ENCODE data around the gene PRR36. TPM values are rescaled to one million over a fixed set of nuclear protein-coding genes. Genes with fewer than 3 reads are reported as not detected.
A peak's percentile ranks its signal among the peaks of the same experiment; 100 is the strongest.

PRR36 gene
- polyA plus RNA-seq, 2 of the 4 experiments (the other 2 are of a cell fraction) = 0.04 to 0.35 TPM

DNA sequence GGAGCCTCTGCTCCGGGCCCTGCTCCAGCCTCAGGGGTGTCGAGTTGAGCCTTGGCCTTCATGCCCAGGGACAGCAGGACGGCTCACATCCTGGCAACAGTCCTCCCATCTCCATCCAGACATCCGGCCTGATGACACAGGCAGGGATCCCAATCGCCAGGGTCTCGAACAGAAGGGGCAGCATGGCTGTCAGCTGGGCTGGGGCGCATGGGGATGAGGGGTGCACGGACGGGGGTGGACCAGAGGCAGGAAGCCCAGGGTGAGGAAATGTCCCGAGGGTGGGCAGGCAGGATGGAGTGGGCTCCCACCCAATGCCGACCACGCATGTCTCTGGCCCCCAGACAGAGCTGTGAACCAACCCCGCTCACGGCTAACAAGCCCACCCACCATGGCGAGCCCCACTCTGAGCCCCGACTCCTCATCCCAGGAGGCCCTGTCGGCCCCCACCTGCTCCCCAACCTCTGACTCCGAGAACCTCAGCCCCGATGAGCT lies 28.0 kb downstream of the PRR36 start:
- FAIRE-seq = no peak
- DNase-seq (ENCODE audit: low read depth in 1 of 2, low spot score in 1 of 2) = no peak
- no peaks in the 10 kb centered on the region for H3K9me3 ChIP-seq
- H3K4me2 ChIP-seq = no peak overlapping the region
- ChIA-PET CTCF (interaction anchor here (0.5 kb wide), 1 partner anchor 13 kb away, joined by 3 read pairs; no protein-coding TSS in a partner anchor), POLR2A (no interaction called here)
- WGBS (ENCODE audit: missing lambda C conversion rate) = 70% methylated on average over 9 of the region's 19 CpGs
- TF ChIP-seq MAZ (IDR thresholded peaks at IDR 0.05; ENCODE audit: borderline replicate concordance, low read depth, low read length) (no peak), PHF8 (IDR thresholded peaks at IDR 0.05; ENCODE audit: borderline replicate concordance, low read depth) (no peak), HOXB13 (CRISPR knock-in tag; IDR thresholded peaks at IDR 0.05; ENCODE audit: low read depth) (no peak), ZFP36 (IDR thresholded peaks at IDR 0.05; ENCODE audit: borderline replicate concordance, partially characterized antibody) (no peak), RARB (CRISPR knock-in tag; IDR thresholded peaks at IDR 0.05) (no peak), HEYL (CRISPR knock-in tag; IDR thresholded peaks at IDR 0.05) (no peak)
- TF ChIP-seq, protein P1, sequence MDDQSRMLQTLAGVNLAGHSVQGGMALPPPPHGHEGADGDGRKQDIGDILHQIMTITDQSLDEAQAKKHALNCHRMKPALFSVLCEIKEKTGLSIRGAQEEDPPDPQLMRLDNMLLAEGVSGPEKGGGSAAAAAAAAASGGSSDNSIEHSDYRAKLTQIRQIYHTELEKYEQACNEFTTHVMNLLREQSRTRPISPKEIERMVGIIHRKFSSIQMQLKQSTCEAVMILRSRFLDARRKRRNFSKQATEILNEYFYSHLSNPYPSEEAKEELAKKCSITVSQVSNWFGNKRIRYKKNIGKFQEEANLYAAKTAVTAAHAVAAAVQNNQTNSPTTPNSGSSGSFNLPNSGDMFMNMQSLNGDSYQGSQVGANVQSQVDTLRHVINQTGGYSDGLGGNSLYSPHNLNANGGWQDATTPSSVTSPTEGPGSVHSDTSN (IDR thresholded peaks at IDR 0.05) = no peak
- TF ChIP-seq, protein P2, sequence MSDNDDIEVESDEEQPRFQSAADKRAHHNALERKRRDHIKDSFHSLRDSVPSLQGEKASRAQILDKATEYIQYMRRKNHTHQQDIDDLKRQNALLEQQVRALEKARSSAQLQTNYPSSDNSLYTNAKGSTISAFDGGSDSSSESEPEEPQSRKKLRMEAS (IDR thresholded peaks at IDR 0.05) = no peak
- TF ChIP-seq, protein P3, sequence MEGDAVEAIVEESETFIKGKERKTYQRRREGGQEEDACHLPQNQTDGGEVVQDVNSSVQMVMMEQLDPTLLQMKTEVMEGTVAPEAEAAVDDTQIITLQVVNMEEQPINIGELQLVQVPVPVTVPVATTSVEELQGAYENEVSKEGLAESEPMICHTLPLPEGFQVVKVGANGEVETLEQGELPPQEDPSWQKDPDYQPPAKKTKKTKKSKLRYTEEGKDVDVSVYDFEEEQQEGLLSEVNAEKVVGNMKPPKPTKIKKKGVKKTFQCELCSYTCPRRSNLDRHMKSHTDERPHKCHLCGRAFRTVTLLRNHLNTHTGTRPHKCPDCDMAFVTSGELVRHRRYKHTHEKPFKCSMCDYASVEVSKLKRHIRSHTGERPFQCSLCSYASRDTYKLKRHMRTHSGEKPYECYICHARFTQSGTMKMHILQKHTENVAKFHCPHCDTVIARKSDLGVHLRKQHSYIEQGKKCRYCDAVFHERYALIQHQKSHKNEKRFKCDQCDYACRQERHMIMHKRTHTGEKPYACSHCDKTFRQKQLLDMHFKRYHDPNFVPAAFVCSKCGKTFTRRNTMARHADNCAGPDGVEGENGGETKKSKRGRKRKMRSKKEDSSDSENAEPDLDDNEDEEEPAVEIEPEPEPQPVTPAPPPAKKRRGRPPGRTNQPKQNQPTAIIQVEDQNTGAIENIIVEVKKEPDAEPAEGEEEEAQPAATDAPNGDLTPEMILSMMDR (IDR thresholded peaks at IDR 0.05) = no peak
- TF ChIP-seq, protein P4, sequence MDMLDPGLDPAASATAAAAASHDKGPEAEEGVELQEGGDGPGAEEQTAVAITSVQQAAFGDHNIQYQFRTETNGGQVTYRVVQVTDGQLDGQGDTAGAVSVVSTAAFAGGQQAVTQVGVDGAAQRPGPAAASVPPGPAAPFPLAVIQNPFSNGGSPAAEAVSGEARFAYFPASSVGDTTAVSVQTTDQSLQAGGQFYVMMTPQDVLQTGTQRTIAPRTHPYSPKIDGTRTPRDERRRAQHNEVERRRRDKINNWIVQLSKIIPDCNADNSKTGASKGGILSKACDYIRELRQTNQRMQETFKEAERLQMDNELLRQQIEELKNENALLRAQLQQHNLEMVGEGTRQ (IDR thresholded peaks at IDR 0.05) = no peak
- TF ChIP-seq, protein P5, sequence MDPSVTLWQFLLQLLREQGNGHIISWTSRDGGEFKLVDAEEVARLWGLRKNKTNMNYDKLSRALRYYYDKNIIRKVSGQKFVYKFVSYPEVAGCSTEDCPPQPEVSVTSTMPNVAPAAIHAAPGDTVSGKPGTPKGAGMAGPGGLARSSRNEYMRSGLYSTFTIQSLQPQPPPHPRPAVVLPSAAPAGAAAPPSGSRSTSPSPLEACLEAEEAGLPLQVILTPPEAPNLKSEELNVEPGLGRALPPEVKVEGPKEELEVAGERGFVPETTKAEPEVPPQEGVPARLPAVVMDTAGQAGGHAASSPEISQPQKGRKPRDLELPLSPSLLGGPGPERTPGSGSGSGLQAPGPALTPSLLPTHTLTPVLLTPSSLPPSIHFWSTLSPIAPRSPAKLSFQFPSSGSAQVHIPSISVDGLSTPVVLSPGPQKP (IDR thresholded peaks at IDR 0.05; ENCODE audit: low read depth, low read length) = no peak
- no peak for ATAC-seq
- H3K27ac ChIP-seq = no peak overlapping the region
- no peaks in the 10 kb centered on the region for H3K4me1 ChIP-seq
- H3K4me3 ChIP-seq = no peak overlapping the region

DNA sequence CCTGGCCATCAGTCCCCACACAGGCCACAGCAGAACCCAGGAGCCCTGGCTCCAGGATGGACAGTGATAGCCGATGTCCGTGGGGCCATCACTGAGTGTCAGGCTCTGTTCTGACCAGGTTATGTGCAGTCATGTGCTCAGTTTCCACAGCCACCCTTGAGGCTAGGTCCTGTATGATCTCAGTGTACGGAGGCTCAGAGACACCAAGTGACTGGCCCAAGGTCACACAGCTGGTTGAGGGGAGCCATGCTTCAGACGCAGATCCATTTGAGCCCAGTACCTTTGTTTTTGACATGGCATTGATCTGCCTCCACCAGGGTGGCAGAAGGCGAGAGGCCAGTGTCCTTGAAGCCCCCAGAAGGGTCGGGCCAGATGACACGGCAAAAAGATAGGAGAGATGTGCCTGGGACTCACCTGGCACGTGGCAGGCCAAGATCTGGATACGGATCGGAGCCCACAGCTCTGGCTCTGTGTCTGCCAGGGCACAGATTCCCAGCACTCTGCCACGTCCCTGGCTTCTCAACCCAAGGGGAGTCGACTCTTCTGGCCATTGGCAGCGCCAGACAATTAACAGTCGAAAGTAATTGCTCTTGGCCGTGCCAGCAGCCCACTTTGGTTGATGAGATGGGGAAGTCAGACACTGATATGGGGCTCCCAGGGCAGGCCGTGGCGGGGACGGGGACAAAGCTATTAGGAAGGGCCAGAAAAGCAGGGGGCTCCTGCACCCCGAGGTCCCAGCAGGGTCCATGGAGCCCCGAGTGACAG lies 28.6 kb downstream of the PRR36 start:
- Histone ChIP-seq H3K27ac (no peak overlapping the region), H3K4me1 (no peaks in the 10 kb centered on the region), H3K4me3 (no peak overlapping the region), H3K9me3 (no peaks in the 10 kb centered on the region), H3K4me2 (no peak overlapping the region)
- FAIRE-seq (no peak), ATAC-seq (no peak), DNase-seq (ENCODE audit: low read depth in 1 of 2, low spot score in 1 of 2) (no peak)
- ChIA-PET POLR2A (no interaction called here), CTCF (interaction anchor here (0.5 kb wide), 1 partner anchor 13 kb away, joined by 3 read pairs; no protein-coding TSS in a partner anchor)
- WGBS (ENCODE audit: missing lambda C conversion rate) = 72% methylated on average over 14 of the region's 20 CpGs
- no peak for TF ChIP-seq MYC (IDR thresholded peaks at IDR 0.05; ENCODE audit: borderline replicate concordance, low read length)
- TF ChIP-seq, protein P6, sequence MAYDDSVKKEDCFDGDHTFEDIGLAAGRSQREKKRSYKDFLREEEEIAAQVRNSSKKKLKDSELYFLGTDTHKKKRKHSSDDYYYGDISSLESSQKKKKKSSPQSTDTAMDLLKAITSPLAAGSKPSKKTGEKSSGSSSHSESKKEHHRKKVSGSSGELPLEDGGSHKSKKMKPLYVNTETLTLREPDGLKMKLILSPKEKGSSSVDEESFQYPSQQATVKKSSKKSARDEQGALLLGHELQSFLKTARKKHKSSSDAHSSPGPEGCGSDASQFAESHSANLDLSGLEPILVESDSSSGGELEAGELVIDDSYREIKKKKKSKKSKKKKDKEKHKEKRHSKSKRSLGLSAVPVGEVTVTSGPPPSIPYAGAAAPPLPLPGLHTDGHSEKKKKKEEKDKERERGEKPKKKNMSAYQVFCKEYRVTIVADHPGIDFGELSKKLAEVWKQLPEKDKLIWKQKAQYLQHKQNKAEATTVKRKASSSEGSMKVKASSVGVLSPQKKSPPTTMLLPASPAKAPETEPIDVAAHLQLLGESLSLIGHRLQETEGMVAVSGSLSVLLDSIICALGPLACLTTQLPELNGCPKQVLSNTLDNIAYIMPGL (CRISPR knock-in tag; IDR thresholded peaks at IDR 0.05; ENCODE audit: borderline replicate concordance) = no peak
- TF ChIP-seq EHF (CRISPR knock-in tag; IDR thresholded peaks at IDR 0.05) = no peak
- TF ChIP-seq ZFP36 (IDR thresholded peaks at IDR 0.05; ENCODE audit: borderline replicate concordance, partially characterized antibody) = peak; percentile 22
- no peak for TF ChIP-seq PHF8 (IDR thresholded peaks at IDR 0.05; ENCODE audit: borderline replicate concordance, low read depth)
- no peak for TF ChIP-seq HDAC2 (IDR thresholded peaks at IDR 0.05)
- TF ChIP-seq SMC3 (IDR thresholded peaks at IDR 0.05) = no peak
